HG03571 (cell line): ENCODE results near the gene ATF7.
"Not testable (repeated sequence)": the region's sequence is repeated elsewhere in the genome, so short reads cannot be mapped to it uniquely, and the experiment has no call there.

Experiments used
- ATAC-seq: cut with Tn5 transposase; IDR thresholded peaks from one replicate; pipeline ENCODE4 v1.9.1; 2021; ENCODE audit not compliant: unreplicated experiment

Gene ATF7

DNA sequence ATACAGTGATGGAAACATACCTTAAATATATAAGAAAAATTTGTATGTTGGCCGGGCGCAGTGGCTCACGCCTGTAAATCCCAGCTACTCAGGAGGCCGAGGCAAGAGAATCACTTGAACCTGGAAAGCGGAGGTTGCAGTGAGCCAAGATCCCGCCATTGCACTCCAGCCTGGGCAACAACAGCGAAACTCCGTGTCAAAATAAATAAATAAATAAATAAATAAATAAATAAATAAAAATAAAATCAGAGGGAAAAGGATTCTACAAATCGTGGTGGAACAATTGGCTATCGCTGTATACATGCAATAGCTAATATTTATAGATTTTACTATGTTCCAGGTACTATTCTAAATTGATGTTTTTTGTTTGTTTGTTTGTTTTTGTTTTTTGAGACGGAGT is 1.7 kb upstream of the ATF7 start:
- ATAC-seq = no peak

- peak; percentile 8 for ATAC-seq
Measured at GRCh38 chr12:53626702-53627169, 554 bp upstream of the ATF7 start.

- no peak for ATAC-seq
Measured at GRCh38 chr12:53625373-53625945, 723 bp downstream of the ATF7 start.

- no peak for ATAC-seq
Measured at GRCh38 chr12:53624956-53625355, 1.2 kb downstream of the ATF7 start.

DNA sequence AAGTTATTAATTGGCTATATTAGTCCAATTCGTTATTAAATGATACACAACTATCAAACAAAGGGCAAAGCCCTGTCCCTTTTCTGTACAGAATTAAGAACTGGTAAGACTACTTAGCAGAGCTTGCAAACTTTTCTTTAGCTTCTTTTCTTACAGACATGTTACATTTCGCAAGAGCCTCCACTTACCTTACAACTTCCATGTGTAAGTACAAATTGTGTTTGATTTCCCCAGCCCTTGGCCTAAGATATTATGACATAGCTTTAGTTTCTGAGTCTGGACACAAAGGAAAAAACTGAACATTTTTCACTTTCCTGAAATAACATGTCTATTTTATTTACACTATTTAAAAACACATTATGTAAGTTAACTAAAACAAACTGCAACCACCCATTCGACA is 1.7 kb downstream of the ATF7 start:
- ATAC-seq = no peak

DNA sequence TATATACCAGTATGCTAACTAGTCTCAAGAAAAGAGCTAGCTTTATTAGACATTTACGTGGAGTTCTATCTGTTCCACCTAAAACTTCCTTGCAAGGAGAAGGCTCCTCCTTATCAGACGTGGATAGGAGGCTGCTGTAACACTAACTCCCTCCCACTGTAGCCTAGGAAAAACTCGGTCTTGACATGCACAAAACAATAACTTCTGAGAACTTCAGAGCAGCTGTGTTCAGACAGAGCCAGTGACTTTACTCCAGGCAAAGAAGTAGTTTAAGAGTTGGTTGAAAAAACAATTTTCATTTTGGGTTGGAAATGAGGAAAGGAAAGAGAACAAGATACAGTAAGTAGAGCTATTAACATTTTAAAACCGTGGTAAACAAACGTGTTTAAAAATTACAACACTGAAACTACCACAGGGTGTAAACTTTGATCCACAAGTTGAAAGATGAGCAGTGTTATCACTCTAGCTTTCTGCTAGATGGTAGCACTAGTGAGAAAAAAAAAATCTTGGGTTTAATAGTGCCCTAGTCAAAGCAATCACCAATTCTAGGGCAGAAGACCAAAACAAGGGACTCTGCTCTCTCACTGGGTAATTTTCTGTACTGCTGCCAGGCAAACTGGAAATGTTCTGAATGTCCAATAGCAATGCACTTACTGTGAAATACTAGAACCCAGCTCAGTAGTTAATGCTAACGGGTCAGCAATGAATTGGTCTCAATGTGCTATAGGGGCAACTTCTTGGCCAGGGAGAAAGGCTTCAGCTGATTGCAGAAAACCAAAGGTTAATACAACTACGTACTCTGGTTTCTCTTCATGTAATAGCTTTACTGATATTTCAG is 2.4 kb downstream of the ATF7 start:
- no peak for ATAC-seq

GRCh38 chr12:53622724-53623123 is 3.5 kb downstream of the ATF7 start:
- no peak for ATAC-seq

GRCh38 chr12:53618275-53618674 is 7.9 kb downstream of the ATF7 start:
- ATAC-seq = no peak

DNA sequence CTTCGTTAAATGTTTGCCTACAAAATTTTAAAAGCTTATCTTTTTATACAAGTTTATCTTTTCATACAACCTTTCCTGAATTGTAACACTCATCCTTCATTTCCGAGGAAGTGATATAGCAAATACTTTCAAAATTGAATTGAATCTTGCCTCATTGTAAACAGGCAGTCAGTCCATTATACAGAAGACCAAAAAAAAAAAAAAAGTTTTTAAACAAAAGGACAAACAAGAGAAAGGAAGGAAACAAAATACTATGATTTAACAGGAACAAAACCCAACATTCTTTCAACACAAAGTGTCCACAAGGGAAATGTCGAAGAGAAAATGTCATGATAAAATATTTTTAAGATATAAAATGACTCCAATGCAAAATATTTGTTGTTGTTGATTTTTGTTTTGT is 8.5 kb downstream of the ATF7 start:
- ATAC-seq = no peak

DNA sequence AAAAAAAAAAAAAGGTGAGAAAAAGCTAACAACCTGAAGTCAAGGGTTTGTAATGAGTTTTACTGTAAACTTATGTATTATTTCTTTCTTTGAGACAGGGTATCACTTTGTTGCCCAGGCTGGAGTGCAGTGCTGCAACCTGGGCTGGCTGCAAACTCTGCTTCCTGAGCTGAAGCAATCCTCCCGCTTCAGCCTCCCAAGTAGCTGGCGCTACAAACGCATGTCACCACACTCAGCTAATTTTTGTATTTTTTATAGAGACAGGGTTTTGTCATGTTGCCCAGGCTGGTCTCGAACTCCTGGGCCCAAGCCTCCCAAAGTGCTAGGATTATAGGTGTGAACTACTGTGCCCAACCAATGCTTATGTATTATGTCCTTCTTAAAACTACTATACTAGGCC is 9.2 kb downstream of the ATF7 start:
- no peak for ATAC-seq

GRCh38 chr12:53613821-53614220 is 12.4 kb downstream of the ATF7 start:
- ATAC-seq = no peak

DNA sequence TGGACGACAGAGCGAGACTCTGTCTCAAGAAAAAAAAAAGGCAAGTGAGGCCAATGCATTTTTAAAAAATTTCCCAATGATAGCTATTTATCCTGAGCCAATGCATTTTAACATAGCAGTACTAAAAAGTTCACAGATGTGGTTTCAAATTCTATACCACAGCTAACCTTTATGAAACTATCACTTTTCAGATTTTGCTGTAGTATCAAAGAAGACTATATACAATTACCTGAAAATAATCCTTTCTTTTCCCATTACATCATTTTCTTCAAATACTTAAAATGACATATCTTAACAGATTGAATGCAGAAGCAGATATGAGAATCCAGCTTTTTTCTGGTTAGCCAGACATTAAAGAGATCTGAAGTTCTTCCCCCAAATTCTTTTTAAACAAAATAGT is 13.2 kb downstream of the ATF7 start:
- no peak for ATAC-seq

GRCh38 chr12:53611304-53611703 is 14.9 kb downstream of the ATF7 start:
- ATAC-seq = no peak

DNA sequence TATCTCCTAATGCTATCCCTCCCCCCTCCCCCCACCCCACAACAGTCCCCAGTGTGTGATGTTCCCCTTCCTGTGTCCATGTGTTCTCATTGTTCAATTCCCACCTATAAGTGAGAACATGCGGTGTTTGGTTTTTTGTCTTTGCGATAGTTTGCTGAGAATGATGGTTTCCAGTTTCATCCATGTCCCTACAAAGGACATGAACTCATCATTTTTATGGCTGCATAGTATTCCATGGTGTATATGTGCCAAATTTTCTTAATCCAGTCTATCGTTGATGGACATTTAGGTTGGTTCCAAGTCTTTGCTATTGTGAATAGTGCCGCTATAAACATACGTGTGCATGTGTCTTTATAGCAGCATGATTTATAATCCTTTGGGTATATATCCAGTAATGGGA is 19.5 kb downstream of the ATF7 start:
- ATAC-seq = not testable (repeated sequence)

- no peak for ATAC-seq
Measured at GRCh38 chr12:53604581-53604980, 21.6 kb downstream of the ATF7 start.

DNA sequence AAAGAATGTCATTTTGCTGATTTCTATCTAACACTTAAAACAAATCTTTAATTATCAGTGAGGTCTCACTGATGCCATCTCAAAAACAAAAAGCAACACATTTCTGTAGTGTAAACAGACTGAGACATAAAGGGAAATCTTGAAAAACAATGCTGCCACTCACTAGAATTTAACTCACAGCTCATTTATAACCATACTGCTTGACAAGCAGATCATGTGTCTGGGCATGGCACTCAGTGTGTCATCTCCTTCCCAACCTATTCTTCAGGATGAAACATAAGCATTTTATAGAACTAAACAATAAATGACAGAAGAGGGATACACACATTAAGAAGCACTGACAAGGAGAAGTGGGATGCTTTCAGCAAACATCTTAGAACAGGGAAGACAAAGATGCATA is 22.4 kb downstream of the ATF7 start:
- no peak for ATAC-seq

DNA sequence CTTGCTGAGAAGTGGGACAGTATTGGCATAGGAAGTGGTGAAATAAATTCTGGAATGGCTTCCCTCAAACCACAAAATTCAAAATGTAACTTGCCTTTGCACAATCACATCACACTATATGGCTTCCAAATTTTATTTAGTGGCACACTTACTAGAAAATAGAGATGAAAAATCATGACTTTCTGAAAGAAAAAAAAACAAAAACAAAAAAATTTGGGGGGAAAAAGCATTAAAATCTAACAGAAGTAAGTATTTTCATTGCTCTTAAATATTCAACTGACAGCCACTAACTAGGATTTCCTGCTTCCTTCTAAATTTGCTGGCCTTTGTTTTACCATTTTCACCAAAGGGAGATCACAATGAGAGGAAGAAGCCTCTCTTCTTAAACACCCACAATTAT is 23.0 kb downstream of the ATF7 start:
- ATAC-seq = no peak

GRCh38 chr12:53602176-53602864 is 23.9 kb downstream of the ATF7 start:
- no peak for ATAC-seq

DNA sequence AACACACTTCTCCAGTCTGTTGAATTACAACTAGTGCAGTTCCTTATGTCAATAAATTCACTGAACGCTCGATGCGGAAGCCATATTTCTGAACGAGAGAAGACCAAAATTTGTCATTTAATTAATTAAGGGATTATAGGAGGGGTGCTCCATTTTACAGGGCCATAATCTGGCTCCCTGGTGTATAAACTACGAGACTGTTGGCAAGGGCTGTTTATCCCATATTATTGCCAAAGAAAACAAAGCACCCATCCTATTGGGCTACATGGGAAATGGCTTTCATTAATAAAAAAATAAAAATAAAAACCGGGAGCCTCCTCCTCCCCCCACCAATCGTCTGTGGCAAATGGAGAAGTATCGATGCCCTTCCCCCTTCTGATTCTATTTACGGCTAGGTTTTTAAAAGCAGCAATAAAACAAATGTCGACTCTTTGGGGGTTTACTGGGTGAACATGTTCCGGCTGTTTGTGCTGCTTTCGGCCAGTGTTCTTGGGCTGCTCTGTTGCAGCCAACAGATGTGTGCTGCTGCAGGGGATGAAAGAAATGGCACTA is 24.8 kb downstream of the ATF7 start:
- ATAC-seq = no peak

DNA sequence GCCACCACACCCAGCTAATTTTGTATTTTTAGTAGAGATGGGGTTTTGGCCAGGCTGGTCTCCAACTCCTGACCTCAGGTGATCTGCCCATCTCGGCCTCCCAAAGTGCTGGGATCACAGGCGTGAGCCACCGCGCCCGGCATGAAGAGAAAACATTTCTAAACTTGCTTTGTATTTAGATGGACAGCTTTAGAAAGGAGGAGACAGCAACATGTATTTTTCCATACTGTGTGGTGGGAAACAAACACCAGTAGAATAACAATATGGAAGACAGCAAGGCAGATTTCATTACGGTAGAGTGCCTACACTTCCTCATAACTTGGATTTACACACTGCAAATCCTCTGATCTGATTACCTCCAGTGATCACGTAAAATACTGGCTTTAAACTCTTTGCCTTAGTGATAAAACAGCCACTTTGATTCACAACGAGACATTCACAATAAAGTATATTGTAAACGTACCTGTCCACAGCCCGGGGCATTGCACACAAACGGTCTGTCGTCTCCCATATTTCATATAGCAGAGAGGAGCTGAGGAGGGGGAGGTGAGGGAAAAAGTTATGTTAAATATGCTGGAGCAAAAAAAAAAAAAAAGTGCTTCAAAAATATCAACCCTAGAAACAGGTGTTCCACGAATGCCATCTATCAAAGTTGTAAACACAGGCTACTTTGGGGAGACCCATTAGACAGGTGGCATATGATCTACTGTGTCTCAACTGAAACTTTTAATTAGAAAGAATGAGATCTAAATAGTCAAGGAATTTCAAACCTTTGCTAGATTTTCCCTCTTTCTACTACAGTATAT is 25.5 kb downstream of the ATF7 start:
- ATAC-seq = no peak

GRCh38 chr12:53599579-53599978 is 26.6 kb downstream of the ATF7 start:
- ATAC-seq = no peak
